ENCODE data around the gene KRT82.

The KRT82 gene

GRCh38 chr12:52379536-52379935 is 26.6 kb downstream of the KRT82 start:
- no peak for DNase-seq

- DNase-seq = no peak
Observed at GRCh38 chr12:52378091-52378490, 28.0 kb downstream of the KRT82 start.

GRCh38 chr12:52377266-52377665 is 28.9 kb downstream of the KRT82 start:
- DNase-seq = no peak

- peak; percentile 11 for DNase-seq
Observed at GRCh38 chr12:52372216-52373154, 33.6 kb downstream of the KRT82 start.

GRCh38 chr12:52371716-52372115 is 34.4 kb downstream of the KRT82 start:
- no peak for DNase-seq

GRCh38 chr12:52370926-52371608 is 35.1 kb downstream of the KRT82 start:
- DNase-seq = no peak

GRCh38 chr12:52369809-52370208 is 36.3 kb downstream of the KRT82 start:
- no peak for DNase-seq

GRCh38 chr12:52369211-52369610 is 36.9 kb downstream of the KRT82 start:
- DNase-seq = no peak

- no peak for DNase-seq
Observed at GRCh38 chr12:52368508-52368907, 37.6 kb downstream of the KRT82 start.

- no peak for DNase-seq
Observed at GRCh38 chr12:52367876-52368275, 38.3 kb downstream of the KRT82 start.

GRCh38 chr12:52366738-52367485 is 39.2 kb downstream of the KRT82 start, which contains the start of gene KRT85:
Gene KRT85 (minus strand): TSS chr12:52367481. CDS start chr12:52367405, 76 bp downstream.
- no peak for DNase-seq

- DNase-seq = no peak
Observed at GRCh38 chr12:52364901-52365489, 41.1 kb downstream of the KRT82 start.

GRCh38 chr12:52364061-52364460 is 42.1 kb downstream of the KRT82 start:
- no peak for DNase-seq

- no peak for DNase-seq
Observed at GRCh38 chr12:52363111-52363679, 42.9 kb downstream of the KRT82 start.

- DNase-seq = no peak
Observed at GRCh38 chr12:52362118-52362726, 43.9 kb downstream of the KRT82 start.

GRCh38 chr12:52361553-52361952 is 44.6 kb downstream of the KRT82 start:
- DNase-seq = no peak

GRCh38 chr12:52360663-52361271 is 45.4 kb downstream of the KRT82 start:
- no peak for DNase-seq

GRCh38 chr12:52360106-52360662 is 46.0 kb downstream of the KRT82 start:
- no peak for DNase-seq

- no peak for DNase-seq
Observed at GRCh38 chr12:52359621-52360061, 46.5 kb downstream of the KRT82 start.

GRCh38 chr12:52358575-52359350 is 47.4 kb downstream of the KRT82 start:
- DNase-seq = peak; percentile 3

Data from central memory CD4-positive, alpha-beta T cell (primary cell).